HCT116 (cell line): ENCODE measurements around the gene OR4B1.

Source experiments
- CTCF ChIP-seq, 3 experiments: fragments of 200-600 bp in 1 of 3; sonication (generic) in 1 of 3; IDR thresholded peaks in 2 of 3; conservative IDR thresholded peaks in 1 of 3; 2 replicates each; pipeline ENCODE4 v1.5.1; 2012 to 2017; ENCODE audit warnings: low read depth in 2 of 3, low read length in 2 of 3, antibody characterized with exemption in 1 of 3, borderline replicate concordance in 1 of 3, control low read depth in 1 of 3, mild to moderate bottlenecking in 1 of 3, mixed read lengths in 1 of 3, mixed run types in 1 of 3, moderate library complexity in 1 of 3; ENCODE audit not compliant: insufficient read depth in 1 of 3
- EGR1 ChIP-seq: IDR thresholded peaks from 2 replicates; pipeline ENCODE4 v1.6.1; 2012; ENCODE audit warnings: low read depth
- EZH2 ChIP-seq: fragments of 200-600 bp; sonication (generic); IDR thresholded peaks from 2 replicates; pipeline ENCODE4 v1.6.1; 2017; ENCODE audit warnings: antibody characterized with exemption, mixed run types
- POLR2A ChIP-seq: IDR thresholded peaks from 2 replicates; pipeline ENCODE4 v1.7.0; 2011; ENCODE audit warnings: borderline replicate concordance; ENCODE audit not compliant: insufficient read depth, insufficient read length; ENCODE audit errors: extremely low read depth
- TF ChIP-seq, protein P1 (sequence below): IDR thresholded peaks from 2 replicates; pipeline ENCODE4 v1.6.1; 2012; ENCODE audit warnings: low read depth
- TF ChIP-seq, protein P2 (sequence below): IDR thresholded peaks from 2 replicates; pipeline ENCODE4 v1.6.1; 2012
- TF ChIP-seq, protein P3 (sequence below): IDR thresholded peaks from 2 replicates; pipeline ENCODE4 v1.6.1; 2012

DNA sequence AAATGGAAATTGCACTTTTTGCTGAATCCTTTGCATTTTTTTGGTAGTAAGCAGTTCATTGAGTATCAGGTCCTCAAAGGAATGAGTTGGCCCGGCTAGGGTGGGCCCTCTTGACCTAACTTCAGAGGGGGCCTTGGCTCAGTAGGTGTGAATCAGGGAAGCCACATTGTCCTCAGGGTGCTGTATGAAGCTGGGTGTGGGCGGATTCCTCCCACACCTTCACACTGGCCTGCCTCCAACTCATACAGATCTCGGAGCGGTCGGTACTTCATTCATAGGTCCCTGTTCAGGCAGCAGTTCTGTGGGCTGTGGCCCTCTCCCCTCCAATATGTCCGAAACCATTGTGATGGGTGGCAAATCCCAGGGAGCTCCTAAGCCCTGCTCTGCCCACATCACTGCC is 47.4 kb upstream of the OR4B1 start:
- TF ChIP-seq, protein P1, sequence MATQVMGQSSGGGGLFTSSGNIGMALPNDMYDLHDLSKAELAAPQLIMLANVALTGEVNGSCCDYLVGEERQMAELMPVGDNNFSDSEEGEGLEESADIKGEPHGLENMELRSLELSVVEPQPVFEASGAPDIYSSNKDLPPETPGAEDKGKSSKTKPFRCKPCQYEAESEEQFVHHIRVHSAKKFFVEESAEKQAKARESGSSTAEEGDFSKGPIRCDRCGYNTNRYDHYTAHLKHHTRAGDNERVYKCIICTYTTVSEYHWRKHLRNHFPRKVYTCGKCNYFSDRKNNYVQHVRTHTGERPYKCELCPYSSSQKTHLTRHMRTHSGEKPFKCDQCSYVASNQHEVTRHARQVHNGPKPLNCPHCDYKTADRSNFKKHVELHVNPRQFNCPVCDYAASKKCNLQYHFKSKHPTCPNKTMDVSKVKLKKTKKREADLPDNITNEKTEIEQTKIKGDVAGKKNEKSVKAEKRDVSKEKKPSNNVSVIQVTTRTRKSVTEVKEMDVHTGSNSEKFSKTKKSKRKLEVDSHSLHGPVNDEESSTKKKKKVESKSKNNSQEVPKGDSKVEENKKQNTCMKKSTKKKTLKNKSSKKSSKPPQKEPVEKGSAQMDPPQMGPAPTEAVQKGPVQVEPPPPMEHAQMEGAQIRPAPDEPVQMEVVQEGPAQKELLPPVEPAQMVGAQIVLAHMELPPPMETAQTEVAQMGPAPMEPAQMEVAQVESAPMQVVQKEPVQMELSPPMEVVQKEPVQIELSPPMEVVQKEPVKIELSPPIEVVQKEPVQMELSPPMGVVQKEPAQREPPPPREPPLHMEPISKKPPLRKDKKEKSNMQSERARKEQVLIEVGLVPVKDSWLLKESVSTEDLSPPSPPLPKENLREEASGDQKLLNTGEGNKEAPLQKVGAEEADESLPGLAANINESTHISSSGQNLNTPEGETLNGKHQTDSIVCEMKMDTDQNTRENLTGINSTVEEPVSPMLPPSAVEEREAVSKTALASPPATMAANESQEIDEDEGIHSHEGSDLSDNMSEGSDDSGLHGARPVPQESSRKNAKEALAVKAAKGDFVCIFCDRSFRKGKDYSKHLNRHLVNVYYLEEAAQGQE = no peak
- TF ChIP-seq EGR1 = no peak
- no peak for TF ChIP-seq EZH2
- no peak for TF ChIP-seq POLR2A
- TF ChIP-seq, protein P2, sequence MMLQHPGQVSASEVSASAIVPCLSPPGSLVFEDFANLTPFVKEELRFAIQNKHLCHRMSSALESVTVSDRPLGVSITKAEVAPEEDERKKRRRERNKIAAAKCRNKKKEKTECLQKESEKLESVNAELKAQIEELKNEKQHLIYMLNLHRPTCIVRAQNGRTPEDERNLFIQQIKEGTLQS = no peak
- TF ChIP-seq, protein P3, sequence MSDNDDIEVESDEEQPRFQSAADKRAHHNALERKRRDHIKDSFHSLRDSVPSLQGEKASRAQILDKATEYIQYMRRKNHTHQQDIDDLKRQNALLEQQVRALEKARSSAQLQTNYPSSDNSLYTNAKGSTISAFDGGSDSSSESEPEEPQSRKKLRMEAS = no peak
- no peak for TF ChIP-seq CTCF (IDR thresholded peaks at IDR 0.05 in 2 of 3, conservative IDR thresholded peaks at IDR 0.05 in 1 of 3; ENCODE audit: borderline replicate concordance in 1 of 3, insufficient read depth in 1 of 3, low read depth in 2 of 3, low read length in 2 of 3)
